ENCODE data around the gene TFF2. TPM values are rescaled to one million over a fixed set of nuclear protein-coding genes. Genes with fewer than 3 reads are reported as not detected.

Gene TFF2
- total and polyA plus RNA-seq, 2 experiments from 2014 or later: not detected

DNA sequence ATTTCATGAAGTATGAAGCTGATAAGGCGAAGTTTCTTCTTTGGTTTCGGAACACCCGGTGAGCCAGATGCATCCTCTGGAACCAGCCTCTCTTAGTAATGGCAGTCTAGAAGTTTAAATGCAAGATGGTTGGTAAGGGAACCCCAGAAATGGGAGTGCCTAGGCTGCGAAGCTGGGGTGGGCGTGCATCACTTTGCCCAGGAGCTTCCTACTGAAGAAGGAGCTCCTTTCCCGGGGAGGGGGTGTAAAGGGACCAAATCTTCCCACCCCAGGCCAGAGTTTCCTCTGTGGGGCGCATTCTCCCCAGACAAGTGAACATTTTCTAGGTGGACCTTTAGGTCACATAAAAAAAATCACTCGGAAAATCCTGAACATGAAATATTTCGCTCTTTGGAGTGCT lies 4.4 kb downstream of the TFF2 start:
- H3K9me2 ChIP-seq (ENCODE audit: insufficient read depth): no peaks in the 10 kb centered on the region
- H3K79me2 ChIP-seq (ENCODE audit: insufficient read depth): no peaks in the 10 kb centered on the region
- H3K27ac ChIP-seq: no peak overlapping the region
- H3K36me3 ChIP-seq (ENCODE audit: low read depth): no peaks in the 10 kb centered on the region
- in situ Hi-C loops (cut with MboI): no loop called here
- H3K4me1 ChIP-seq (ENCODE audit: insufficient read depth): no peaks in the 10 kb centered on the region
- no peak overlapping the region for H3K4me2 ChIP-seq (ENCODE audit: unreplicated experiment)
- H2AFZ ChIP-seq: no peak overlapping the region
- no peaks in the 10 kb centered on the region for H4K20me1 ChIP-seq (ENCODE audit: insufficient read depth)
- no peaks in the 10 kb centered on the region for H3K9me3 ChIP-seq (ENCODE audit: low read depth)
- H3K27me3 ChIP-seq (replicated peaks; ENCODE audit: insufficient read depth): no peaks in the 10 kb centered on the region
- H3F3A ChIP-seq (ENCODE audit: insufficient read depth): no peaks in the 10 kb centered on the region
- no peak overlapping the region for H3K4me3 ChIP-seq
- TF ChIP-seq EZH2 (IDR thresholded peaks at IDR 0.05; ENCODE audit: insufficient read depth, poor library complexity, severe bottlenecking) (no peak), EZH2phosphoT487 (IDR thresholded peaks at IDR 0.05; ENCODE audit: insufficient read depth, low read depth) (no peak)
- 56% methylated on average over 9 of the region's 9 CpGs for WGBS, 2 experiments (ENCODE audit: low coverage in 1 of 2, low lambda C conversion rate in 2 of 2, missing lambda C conversion rate in 2 of 2)
- DNase-seq: no peak
- H3K9ac ChIP-seq: no peak overlapping the region

DNA sequence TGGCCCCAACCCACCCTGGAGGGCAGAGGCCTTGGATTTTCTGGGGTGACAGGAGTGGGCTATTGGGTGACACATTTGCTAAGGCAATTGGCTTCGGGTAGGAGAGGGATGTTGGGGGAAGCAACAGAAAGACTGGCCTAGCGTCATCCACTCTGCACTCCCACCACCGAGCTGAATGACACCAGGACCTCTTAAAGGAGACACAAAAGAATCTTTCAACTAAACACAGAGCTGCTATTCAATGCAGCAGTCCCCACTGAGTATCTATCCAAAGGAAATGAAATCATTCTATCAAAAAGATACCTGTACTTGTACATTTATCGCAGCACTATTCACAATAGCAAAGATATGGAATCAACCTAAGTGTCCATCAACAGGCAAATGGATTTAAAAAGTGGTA lies 6.2 kb downstream of the TFF2 start:
- Histone ChIP-seq H3K79me2 (ENCODE audit: insufficient read depth) (no peaks in the 10 kb centered on the region), H3F3A (ENCODE audit: insufficient read depth) (no peaks in the 10 kb centered on the region), H2AFZ (no peak overlapping the region), H4K20me1 (ENCODE audit: insufficient read depth) (no peaks in the 10 kb centered on the region), H3K27ac (no peak overlapping the region), H3K9me3 (ENCODE audit: low read depth) (no peaks in the 10 kb centered on the region), H3K4me3 (no peak overlapping the region), H3K36me3 (ENCODE audit: low read depth) (no peaks in the 10 kb centered on the region), H3K27me3 (replicated peaks; ENCODE audit: insufficient read depth) (no peaks in the 10 kb centered on the region), H3K9me2 (ENCODE audit: insufficient read depth) (no peaks in the 10 kb centered on the region), H3K4me1 (ENCODE audit: insufficient read depth) (no peaks in the 10 kb centered on the region), H3K4me2 (ENCODE audit: unreplicated experiment) (no peak overlapping the region), H3K9ac (no peak overlapping the region)
- no peak for DNase-seq
- 40 to 55% methylated on average over 4 of the region's 4 CpGs for WGBS, 2 experiments (ENCODE audit: low coverage in 1 of 2, low lambda C conversion rate in 2 of 2, missing lambda C conversion rate in 2 of 2)
- in situ Hi-C loops (cut with MboI): no loop called here
- TF ChIP-seq EZH2phosphoT487 (IDR thresholded peaks at IDR 0.05; ENCODE audit: insufficient read depth, low read depth): no peak
- no peak for TF ChIP-seq EZH2 (IDR thresholded peaks at IDR 0.05; ENCODE audit: insufficient read depth, poor library complexity, severe bottlenecking)

DNA sequence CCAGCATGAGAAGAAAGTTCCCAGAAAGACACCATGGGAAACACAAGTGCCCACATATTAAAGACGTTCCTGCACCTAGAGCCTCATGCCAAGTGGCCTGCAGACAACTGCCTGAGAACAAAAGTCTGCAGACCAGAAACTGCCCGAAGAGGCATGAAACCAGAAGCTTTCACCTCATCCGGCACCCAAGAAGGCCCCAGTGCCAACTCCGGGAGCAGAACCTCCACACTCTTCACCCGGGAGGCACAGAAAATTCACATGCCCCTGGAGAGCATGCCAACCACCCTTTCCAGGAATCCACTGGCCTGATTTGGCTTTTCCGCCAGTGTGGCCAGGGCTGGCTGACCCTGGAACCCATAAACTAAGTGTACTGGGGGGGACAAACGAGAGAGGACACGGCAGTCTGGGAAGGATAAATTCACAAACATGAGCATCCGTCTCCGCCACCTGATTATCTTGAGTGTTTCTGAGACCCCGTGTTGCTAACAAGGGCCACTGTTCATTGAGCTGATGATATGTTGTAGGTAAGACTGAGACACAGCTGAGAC lies 6.8 kb downstream of the TFF2 start:
- Histone ChIP-seq H3K9me3 (ENCODE audit: low read depth) (no peaks in the 10 kb centered on the region), H2AFZ (no peak overlapping the region), H4K20me1 (ENCODE audit: insufficient read depth) (no peaks in the 10 kb centered on the region), H3K36me3 (ENCODE audit: low read depth) (no peaks in the 10 kb centered on the region), H3K79me2 (ENCODE audit: insufficient read depth) (no peaks in the 10 kb centered on the region), H3K9ac (no peak overlapping the region), H3K27ac (no peak overlapping the region), H3K4me1 (ENCODE audit: insufficient read depth) (no peaks in the 10 kb centered on the region), H3F3A (ENCODE audit: insufficient read depth) (no peaks in the 10 kb centered on the region), H3K4me3 (no peak overlapping the region), H3K9me2 (ENCODE audit: insufficient read depth) (no peaks in the 10 kb centered on the region), H3K4me2 (ENCODE audit: unreplicated experiment) (no peak overlapping the region), H3K27me3 (replicated peaks; ENCODE audit: insufficient read depth) (no peaks in the 10 kb centered on the region)
- in situ Hi-C loops (cut with MboI): no loop called here
- no peak for DNase-seq
- WGBS, 2 experiments (ENCODE audit: low coverage in 1 of 2, low lambda C conversion rate in 2 of 2, missing lambda C conversion rate in 2 of 2): 54 to 61% methylated on average over 11 of the region's 11 CpGs
- TF ChIP-seq EZH2phosphoT487 (IDR thresholded peaks at IDR 0.05; ENCODE audit: insufficient read depth, low read depth): no peak
- no peak for TF ChIP-seq EZH2 (IDR thresholded peaks at IDR 0.05; ENCODE audit: insufficient read depth, poor library complexity, severe bottlenecking)

DNA sequence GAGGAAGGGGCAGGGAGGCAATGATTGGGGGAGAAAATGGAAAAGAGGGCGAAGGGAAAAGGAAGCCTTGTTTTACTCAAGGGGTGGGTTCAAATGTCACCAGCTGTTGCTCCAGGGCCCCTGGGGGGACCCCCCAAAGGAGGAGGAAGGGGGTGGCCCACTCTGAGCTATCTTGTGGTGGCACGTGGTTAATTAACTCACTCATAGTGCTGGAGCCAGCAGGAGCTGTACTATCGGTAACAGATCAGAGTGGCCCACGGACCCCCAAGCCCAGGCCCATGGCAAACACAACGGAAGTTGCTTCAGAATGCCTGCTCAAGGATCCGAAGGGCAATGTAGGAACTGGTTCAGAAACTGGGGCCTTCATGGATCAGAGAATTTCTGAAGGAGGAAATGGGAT lies 7.2 kb downstream of the TFF2 start:
- Histone ChIP-seq H3K79me2 (ENCODE audit: insufficient read depth) (no peaks in the 10 kb centered on the region), H2AFZ (no peak overlapping the region), H3K27me3 (replicated peaks; ENCODE audit: insufficient read depth) (no peaks in the 10 kb centered on the region), H4K20me1 (ENCODE audit: insufficient read depth) (no peaks in the 10 kb centered on the region), H3K27ac (no peak overlapping the region), H3K9me2 (ENCODE audit: insufficient read depth) (no peaks in the 10 kb centered on the region), H3K4me2 (ENCODE audit: unreplicated experiment) (no peak overlapping the region), H3K4me1 (ENCODE audit: insufficient read depth) (no peaks in the 10 kb centered on the region), H3F3A (ENCODE audit: insufficient read depth) (no peaks in the 10 kb centered on the region), H3K9me3 (ENCODE audit: low read depth) (no peaks in the 10 kb centered on the region), H3K9ac (no peak overlapping the region), H3K36me3 (ENCODE audit: low read depth) (no peaks in the 10 kb centered on the region), H3K4me3 (no peak overlapping the region)
- in situ Hi-C loops (cut with MboI): no loop called here
- TF ChIP-seq EZH2 (IDR thresholded peaks at IDR 0.05; ENCODE audit: insufficient read depth, poor library complexity, severe bottlenecking) (no peak), EZH2phosphoT487 (IDR thresholded peaks at IDR 0.05; ENCODE audit: insufficient read depth, low read depth) (no peak)
- 54 to 56% methylated on average over 5 to 6 of the region's 6 CpGs for WGBS, 2 experiments (ENCODE audit: low coverage in 1 of 2, low lambda C conversion rate in 2 of 2, missing lambda C conversion rate in 2 of 2)
- no peak for DNase-seq

DNA sequence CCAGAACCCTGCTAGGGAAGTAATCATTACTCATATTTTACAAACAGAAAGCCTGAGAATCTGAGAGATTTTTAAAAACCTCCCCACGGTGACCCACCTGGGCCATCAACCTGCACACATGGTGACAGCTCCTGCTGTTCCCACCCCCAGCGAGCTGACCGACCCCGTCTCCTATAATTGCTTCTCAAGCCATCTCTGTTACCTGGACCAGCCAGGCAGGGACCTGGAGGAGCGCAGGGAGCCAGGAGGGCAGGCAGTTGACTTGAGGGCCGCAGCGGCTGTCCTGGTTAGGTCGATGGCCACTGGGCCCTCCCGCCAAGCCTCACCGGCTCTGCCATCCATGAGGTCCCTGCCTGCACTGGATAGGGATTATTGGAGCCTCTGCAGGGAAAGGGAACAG lies 7.7 kb downstream of the TFF2 start:
- no peaks in the 10 kb centered on the region for H3K27me3 ChIP-seq (replicated peaks; ENCODE audit: insufficient read depth)
- no peaks in the 10 kb centered on the region for H3K4me1 ChIP-seq (ENCODE audit: insufficient read depth)
- H2AFZ ChIP-seq: no peak overlapping the region
- in situ Hi-C loops (cut with MboI): no loop called here
- TF ChIP-seq EZH2 (IDR thresholded peaks at IDR 0.05; ENCODE audit: insufficient read depth, poor library complexity, severe bottlenecking): no peak
- no peaks in the 10 kb centered on the region for H3F3A ChIP-seq (ENCODE audit: insufficient read depth)
- H4K20me1 ChIP-seq (ENCODE audit: insufficient read depth): no peaks in the 10 kb centered on the region
- no peak overlapping the region for H3K4me2 ChIP-seq (ENCODE audit: unreplicated experiment)
- H3K9me2 ChIP-seq (ENCODE audit: insufficient read depth): no peaks in the 10 kb centered on the region
- H3K79me2 ChIP-seq (ENCODE audit: insufficient read depth): no peaks in the 10 kb centered on the region
- DNase-seq: no peak
- H3K9ac ChIP-seq: no peak overlapping the region
- 46 to 48% methylated on average over 10 of the region's 10 CpGs for WGBS, 2 experiments (ENCODE audit: low coverage in 1 of 2, low lambda C conversion rate in 2 of 2, missing lambda C conversion rate in 2 of 2)
- no peak overlapping the region for H3K4me3 ChIP-seq
- H3K27ac ChIP-seq: no peak overlapping the region
- no peaks in the 10 kb centered on the region for H3K9me3 ChIP-seq (ENCODE audit: low read depth)
- no peaks in the 10 kb centered on the region for H3K36me3 ChIP-seq (ENCODE audit: low read depth)

Measured in GM23248 (cell line).